Esophagus squamous epithelium (tissue), 4 donors: ENCODE results near the gene CENPL.

Experiments
- POLR2A ChIP-seq, 4 donors: fragments of 450-650 bp; IDR thresholded peaks; one replicate each; pipeline ENCODE4 v1.6.1; 2017; ENCODE audit warnings: antibody characterized with exemption in 4 of 4, mild to moderate bottlenecking in 4 of 4, moderate library complexity in 3 of 4
- TF ChIP-seq, protein P1 (sequence below), 6 experiments: fragments of 450-650 bp in 4 of 6; fragments of 200-600 bp in 2 of 6; sonication (generic) in 2 of 6; IDR thresholded peaks; one replicate each; pipeline ENCODE4 v1.5.1; 2016 to 2019; ENCODE audit warnings: antibody characterized with exemption in 6 of 6, mild to moderate bottlenecking in 4 of 6, moderate library complexity in 4 of 6

- TF ChIP-seq, protein P1, sequence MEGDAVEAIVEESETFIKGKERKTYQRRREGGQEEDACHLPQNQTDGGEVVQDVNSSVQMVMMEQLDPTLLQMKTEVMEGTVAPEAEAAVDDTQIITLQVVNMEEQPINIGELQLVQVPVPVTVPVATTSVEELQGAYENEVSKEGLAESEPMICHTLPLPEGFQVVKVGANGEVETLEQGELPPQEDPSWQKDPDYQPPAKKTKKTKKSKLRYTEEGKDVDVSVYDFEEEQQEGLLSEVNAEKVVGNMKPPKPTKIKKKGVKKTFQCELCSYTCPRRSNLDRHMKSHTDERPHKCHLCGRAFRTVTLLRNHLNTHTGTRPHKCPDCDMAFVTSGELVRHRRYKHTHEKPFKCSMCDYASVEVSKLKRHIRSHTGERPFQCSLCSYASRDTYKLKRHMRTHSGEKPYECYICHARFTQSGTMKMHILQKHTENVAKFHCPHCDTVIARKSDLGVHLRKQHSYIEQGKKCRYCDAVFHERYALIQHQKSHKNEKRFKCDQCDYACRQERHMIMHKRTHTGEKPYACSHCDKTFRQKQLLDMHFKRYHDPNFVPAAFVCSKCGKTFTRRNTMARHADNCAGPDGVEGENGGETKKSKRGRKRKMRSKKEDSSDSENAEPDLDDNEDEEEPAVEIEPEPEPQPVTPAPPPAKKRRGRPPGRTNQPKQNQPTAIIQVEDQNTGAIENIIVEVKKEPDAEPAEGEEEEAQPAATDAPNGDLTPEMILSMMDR (IDR thresholded peaks at IDR 0.05), result no peak
- no peak for TF ChIP-seq POLR2A (IDR thresholded peaks at IDR 0.05)
Measured at GRCh38 chr1:173821680-173822079, 3.0 kb downstream of the CENPL start.
